HG02623 (cell line): ENCODE results near the gene SYNJ1.

Experiments
- ATAC-seq: cut with Tn5 transposase; IDR thresholded peaks from one replicate; pipeline ENCODE4 v1.9.1; 2021; ENCODE audit warnings: moderate library complexity; ENCODE audit not compliant: unreplicated experiment

SYNJ1 gene

DNA sequence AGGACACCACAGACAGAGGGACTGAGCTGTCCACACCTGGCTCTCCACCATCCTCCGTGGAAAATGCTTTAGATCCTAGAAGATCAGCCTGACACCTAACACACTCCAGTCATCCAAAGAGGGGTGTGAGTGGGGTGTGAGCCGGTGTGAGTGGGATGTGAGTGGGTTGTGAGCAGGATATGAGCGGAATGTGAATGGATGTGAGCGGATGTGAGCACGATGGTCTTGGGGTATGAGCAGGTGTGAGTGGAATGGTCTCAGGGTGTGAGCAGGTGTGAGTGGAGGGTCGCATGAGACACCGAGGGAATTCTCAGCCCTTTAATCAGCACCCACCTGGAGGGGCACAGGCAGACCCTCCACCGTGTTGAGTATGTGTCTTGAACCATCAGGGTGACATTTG lies 143.3 kb downstream of the SYNJ1 start:
- no peak for ATAC-seq

DNA sequence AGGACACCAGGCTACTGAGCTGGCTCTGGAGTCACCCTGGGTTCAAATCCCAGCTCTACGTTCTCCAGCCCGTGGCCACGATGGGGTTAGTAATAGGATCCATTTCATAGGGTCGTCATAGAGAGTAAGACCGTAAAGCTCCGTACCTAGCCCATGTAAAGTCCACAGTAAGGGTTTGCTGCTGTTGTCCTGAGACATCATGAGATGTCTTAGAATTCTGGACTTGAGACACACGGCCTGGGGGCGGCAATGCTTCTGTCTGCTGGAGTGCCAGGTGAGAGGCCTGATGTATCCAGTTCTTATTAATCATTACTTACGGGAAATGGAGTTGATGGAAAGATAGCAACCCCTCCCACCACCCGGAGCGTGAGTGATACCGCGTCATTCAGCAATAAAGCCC lies 146.1 kb downstream of the SYNJ1 start:
- ATAC-seq: no peak

DNA sequence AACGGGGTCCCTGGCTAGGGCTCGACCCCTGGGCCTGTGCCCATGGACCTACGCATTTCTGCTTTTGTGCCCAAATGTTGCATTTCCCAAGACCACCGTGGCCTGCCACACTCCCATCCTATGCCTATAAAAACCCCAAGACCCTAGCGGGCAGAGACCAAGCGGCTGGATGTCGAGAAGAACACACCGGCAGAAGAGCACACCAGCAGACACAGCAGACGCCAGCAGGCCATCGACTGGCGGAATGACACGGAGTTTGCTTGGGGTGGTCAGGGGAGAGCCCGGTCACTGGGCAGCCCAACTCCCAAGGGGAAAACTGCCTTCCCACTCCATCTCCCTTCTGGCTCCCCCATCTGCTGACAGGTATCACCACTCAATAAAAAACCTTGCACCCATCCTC lies 146.9 kb downstream of the SYNJ1 start:
- no peak for ATAC-seq
